ENCODE results near the gene CEP112. TPM values are rescaled to one million over a fixed set of nuclear protein-coding genes. Genes with fewer than 3 reads are reported as not detected.

CEP112 gene
- total RNA-seq, 6 experiments from 2014 or later, result 5.3 to 7.7 (median 6.9) TPM

DNA sequence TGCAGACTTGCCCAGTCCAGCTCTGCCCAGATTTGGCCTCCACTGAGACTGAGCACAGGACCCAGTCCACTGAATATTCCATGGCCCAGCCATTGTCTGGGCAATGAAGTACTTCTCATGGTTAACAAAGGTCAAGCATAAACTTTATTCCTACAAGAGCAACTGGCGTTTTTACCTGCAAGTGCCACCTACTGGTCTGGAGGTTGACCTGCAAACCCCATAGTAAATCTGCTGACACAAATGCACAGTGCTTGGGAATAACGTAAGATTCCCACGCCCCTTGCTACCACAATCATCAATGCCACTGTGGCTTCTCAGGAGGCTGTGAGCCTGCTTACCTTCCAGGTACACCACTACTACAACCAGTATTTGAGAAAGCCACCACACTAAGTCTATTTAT lies 170.2 kb downstream of the CEP112 start:
- Mint-ChIP-seq H3K9me3 (peaks cover 18% of the 10 kb centered on the region), H3K36me3 (ENCODE audit: low read depth) (peaks cover 36% of the 10 kb centered on the region), H3K27me3 (ENCODE audit: insufficient read depth) (peaks cover 1% of the 10 kb centered on the region; the same call in 1 of the 2 replicates), H3K4me1 (ENCODE audit: low read depth) (peaks cover 11% of the 10 kb centered on the region), H3K27ac (no peak overlapping the region), H3K4me3 (no peak overlapping the region)
- no peak for DNase-seq
- TF ChIP-seq, protein P1, sequence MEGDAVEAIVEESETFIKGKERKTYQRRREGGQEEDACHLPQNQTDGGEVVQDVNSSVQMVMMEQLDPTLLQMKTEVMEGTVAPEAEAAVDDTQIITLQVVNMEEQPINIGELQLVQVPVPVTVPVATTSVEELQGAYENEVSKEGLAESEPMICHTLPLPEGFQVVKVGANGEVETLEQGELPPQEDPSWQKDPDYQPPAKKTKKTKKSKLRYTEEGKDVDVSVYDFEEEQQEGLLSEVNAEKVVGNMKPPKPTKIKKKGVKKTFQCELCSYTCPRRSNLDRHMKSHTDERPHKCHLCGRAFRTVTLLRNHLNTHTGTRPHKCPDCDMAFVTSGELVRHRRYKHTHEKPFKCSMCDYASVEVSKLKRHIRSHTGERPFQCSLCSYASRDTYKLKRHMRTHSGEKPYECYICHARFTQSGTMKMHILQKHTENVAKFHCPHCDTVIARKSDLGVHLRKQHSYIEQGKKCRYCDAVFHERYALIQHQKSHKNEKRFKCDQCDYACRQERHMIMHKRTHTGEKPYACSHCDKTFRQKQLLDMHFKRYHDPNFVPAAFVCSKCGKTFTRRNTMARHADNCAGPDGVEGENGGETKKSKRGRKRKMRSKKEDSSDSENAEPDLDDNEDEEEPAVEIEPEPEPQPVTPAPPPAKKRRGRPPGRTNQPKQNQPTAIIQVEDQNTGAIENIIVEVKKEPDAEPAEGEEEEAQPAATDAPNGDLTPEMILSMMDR (IDR thresholded peaks at IDR 0.05), result peak; percentile 19; the same call in 1 of the 2 replicates

DNA sequence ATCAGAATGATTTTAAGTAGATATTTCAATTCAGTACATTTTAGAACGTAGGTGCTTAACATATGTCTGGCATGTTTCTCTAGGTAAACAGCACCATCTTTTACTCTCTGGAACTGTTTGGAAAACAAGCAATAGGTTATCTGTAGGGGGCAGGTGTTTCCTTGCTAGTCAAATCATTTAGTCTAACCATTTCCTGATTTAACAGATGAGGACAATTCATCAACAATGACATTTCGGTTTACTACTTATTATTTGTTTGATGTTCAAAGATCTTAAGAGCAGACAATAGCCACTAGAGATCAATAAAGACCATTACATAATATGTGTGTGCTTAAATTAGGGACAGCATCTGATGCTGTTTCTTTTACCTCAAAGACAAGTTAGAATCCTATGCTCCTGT lies 173.1 kb downstream of the CEP112 start:
- H3K36me3 Mint-ChIP-seq (ENCODE audit: low read depth), result peaks cover 19% of the 10 kb centered on the region
- peaks cover 9% of the 10 kb centered on the region for H3K9me3 Mint-ChIP-seq
- H3K4me3 Mint-ChIP-seq, result no peak overlapping the region
- no peak for DNase-seq
- H3K4me1 Mint-ChIP-seq (ENCODE audit: low read depth), result no peaks in the 10 kb centered on the region
- H3K27me3 Mint-ChIP-seq (ENCODE audit: insufficient read depth), result peaks cover 1% of the 10 kb centered on the region; the same call in 1 of the 2 replicates
- H3K27ac Mint-ChIP-seq, result no peak overlapping the region
- TF ChIP-seq, protein P1 (IDR thresholded peaks at IDR 0.05), result no peak

DNA sequence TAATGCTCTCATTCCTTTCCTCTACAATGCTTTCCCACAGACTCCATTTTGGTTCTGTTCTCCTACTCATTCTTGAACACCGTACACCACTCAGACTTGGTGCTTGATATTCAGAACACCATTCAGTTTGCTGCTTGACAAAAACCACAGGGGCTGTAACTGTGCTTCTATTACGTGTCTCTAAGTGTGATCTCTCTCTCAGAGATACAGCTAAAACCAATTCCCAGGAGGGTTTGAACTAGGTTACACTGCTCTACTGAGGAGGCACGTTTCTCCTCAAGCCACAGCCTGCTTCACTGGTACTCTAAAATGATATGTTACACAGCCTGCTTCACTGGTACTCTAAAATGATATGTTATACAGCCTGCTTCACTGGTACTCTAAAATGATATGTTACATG lies 175.7 kb downstream of the CEP112 start:
- Mint-ChIP-seq H3K27me3 (ENCODE audit: insufficient read depth) (peaks cover 1% of the 10 kb centered on the region; the same call in 1 of the 2 replicates), H3K4me1 (ENCODE audit: low read depth) (no peaks in the 10 kb centered on the region), H3K36me3 (ENCODE audit: low read depth) (peaks cover 6% of the 10 kb centered on the region), H3K9me3 (no peaks in the 10 kb centered on the region), H3K27ac (no peak overlapping the region), H3K4me3 (no peak overlapping the region)
- TF ChIP-seq, protein P1 (IDR thresholded peaks at IDR 0.05), result no peak
- DNase-seq, result no peak

DNA sequence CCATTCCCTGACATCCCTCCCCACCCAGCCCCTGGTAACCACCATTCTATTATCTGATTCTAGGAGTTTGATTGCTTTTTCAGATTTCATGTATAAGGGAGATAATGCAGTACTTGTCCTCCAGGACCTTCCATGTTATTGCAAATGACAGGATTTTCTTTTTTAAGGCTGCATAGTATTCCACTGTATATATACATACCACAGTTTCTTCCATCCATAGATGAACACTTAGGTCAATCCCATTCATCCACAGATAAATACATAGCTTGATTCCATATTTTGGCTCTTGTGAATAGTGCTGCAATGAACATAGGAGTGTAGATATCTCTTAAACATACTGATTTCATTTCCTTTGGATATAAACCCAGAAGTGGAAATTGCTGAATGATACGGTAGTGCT lies 183.3 kb downstream of the CEP112 start:
- TF ChIP-seq, protein P1 (IDR thresholded peaks at IDR 0.05), result no peak
- no peak for DNase-seq
- no peak overlapping the region for H3K4me3 Mint-ChIP-seq
- no peaks in the 10 kb centered on the region for H3K27me3 Mint-ChIP-seq (ENCODE audit: insufficient read depth)
- no peaks in the 10 kb centered on the region for H3K9me3 Mint-ChIP-seq
- no peak overlapping the region for H3K27ac Mint-ChIP-seq
- no peaks in the 10 kb centered on the region; the same call in 1 of the 2 replicates for H3K36me3 Mint-ChIP-seq (ENCODE audit: low read depth)
- no peaks in the 10 kb centered on the region for H3K4me1 Mint-ChIP-seq (ENCODE audit: low read depth)

DNA sequence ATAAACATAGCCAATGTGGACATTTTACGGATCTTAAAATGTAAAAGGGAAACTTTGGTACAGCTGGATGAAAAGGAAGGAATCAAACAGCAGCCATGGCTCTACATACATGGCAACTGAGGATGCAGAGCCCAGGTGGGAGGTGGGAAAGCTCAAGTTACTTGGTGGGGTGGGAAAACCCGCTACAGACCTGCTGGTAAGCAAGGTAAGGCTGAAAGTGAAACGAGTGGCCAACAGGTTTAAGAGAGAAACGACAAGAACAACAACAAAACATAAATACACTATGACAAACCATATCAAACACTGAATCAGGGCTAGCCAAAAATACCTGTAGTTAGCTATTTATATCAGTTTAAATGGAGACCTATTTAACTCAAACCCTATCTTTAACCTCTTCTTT lies 185.3 kb downstream of the CEP112 start:
- Mint-ChIP-seq H3K27ac (no peak overlapping the region), H3K9me3 (no peaks in the 10 kb centered on the region), H3K36me3 (ENCODE audit: low read depth) (no peaks in the 10 kb centered on the region; the same call in 1 of the 2 replicates), H3K4me1 (ENCODE audit: low read depth) (no peaks in the 10 kb centered on the region), H3K27me3 (ENCODE audit: insufficient read depth) (no peaks in the 10 kb centered on the region), H3K4me3 (no peak overlapping the region)
- TF ChIP-seq, protein P1 (IDR thresholded peaks at IDR 0.05), result no peak
- no peak for DNase-seq

DNA sequence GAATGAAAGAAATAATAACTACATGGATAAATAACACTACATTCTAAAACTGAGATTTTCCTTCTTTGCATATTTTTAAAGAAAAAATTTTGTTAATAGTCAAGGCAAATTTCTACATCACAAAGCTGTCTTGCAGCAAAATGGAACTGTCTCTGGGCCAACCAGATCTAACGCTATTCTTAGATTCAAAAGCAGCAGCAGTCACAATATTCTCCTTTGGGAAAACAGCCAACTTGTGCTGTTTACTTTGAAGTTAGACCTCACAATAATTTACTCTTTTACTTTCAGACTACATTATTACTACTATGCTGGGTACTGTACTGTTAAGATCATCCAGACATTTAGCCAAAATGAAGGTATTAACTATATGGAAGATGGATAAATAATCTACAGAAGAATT lies 189.1 kb downstream of the CEP112 start:
- H3K27me3 Mint-ChIP-seq (ENCODE audit: insufficient read depth), result peaks cover 2% of the 10 kb centered on the region; the same call in 1 of the 2 replicates
- H3K4me1 Mint-ChIP-seq (ENCODE audit: low read depth), result no peaks in the 10 kb centered on the region
- 0 out of 2 replicates have a peak, but pooled peaks cover 3% of the 10 kb centered on the region for H3K9me3 Mint-ChIP-seq
- TF ChIP-seq, protein P1 (IDR thresholded peaks at IDR 0.05), result no peak
- peaks cover 12% of the 10 kb centered on the region for H3K36me3 Mint-ChIP-seq (ENCODE audit: low read depth)
- H3K27ac Mint-ChIP-seq, result no peak overlapping the region
- DNase-seq, result no peak
- H3K4me3 Mint-ChIP-seq, result no peak overlapping the region

Measured in HFFc6 (cell line).